Ovary (tissue), 9 donors: ENCODE measurements around the gene FSTL3. TPM values are rescaled to one million over a fixed set of nuclear protein-coding genes. Genes with fewer than 3 reads are reported as not detected.
A peak's percentile ranks its signal among the peaks of the same experiment; 100 is the strongest.

Experiments used
- DNase-seq, 5 donors: peaks; one replicate each; pipeline ENCODE4 v3.0.0-alpha.2; 2019 to 2020
- H3K27ac ChIP-seq, 2 donors: fragments of 200-600 bp; one replicate each; pipeline versions ENCODE4 v1.5.1 to v1.8.0; 2019 to 2022
- H3K27me3 ChIP-seq: fragments of 200-600 bp; one replicate; pipeline ENCODE4 v1.8.0; 2022
- H3K36me3 ChIP-seq: fragments of 200-600 bp; sonication (generic); one replicate; pipeline ENCODE4 v1.5.1; 2019
- H3K4me1 ChIP-seq: one replicate; pipeline ENCODE4 v1.8.1; 2013; ENCODE audit warnings: mild to moderate bottlenecking, moderate library complexity; ENCODE audit not compliant: insufficient read depth
- H3K4me3 ChIP-seq: fragments of 200-600 bp; sonication (generic); one replicate; pipeline ENCODE4 v1.5.1; 2017
- H3K9me3 ChIP-seq, 2 donors: fragments of 200-600 bp in 1 of 2; sonication (generic) in 1 of 2; one replicate each; pipeline versions ENCODE4 v1.5.1 to v1.8.1; 2013 to 2019; ENCODE audit warnings: mild to moderate bottlenecking in 1 of 2, moderate library complexity in 1 of 2
- EP300 ChIP-seq: sonication (generic); formaldehyde crosslinking; IDR thresholded peaks from one replicate; pipeline ENCODE4 v1.6.1; 2017; ENCODE audit warnings: antibody characterized with exemption
- POLR2A ChIP-seq: fragments of 450-650 bp; IDR thresholded peaks from one replicate; pipeline ENCODE4 v1.6.1; 2017; ENCODE audit warnings: antibody characterized with exemption, mild to moderate bottlenecking, moderate library complexity
- WGBS, 3 donors: extraction: QIAGEN DNeasy Blood & Tissue Kit in 1 of 3; methylation state at CpG; one replicate each; pipeline versions ENCODE4 v1.1.5 to v1.1.7; 2013 to 2017; 5-methylcytosine and 5-hydroxymethylcytosine counted together
- intact Hi-C, 4 donors: fragments of 100-400 bp; cut with DNase I; formaldehyde crosslinking; loops; one replicate each; pipeline versions ENCODE4 v1.11.0 to v1.15.1; 2022 to 2023
- polyA plus RNA-seq, 2 donors: library from polyadenylated mRNA; stranded (reverse); fragments of 200-250 nt in 1 of 2; fragments of 350-450 nt in 1 of 2; fragmentation: Illumina TruSeq in 1 of 2; extraction: RNeasy Lipid Tissue Mini Kit (QIAGEN cat#74804) in 1 of 2; gene quantifications; one replicate each; pipeline ENCODE4 v1.2.3, GENCODE V29; 2013 to 2014
- total RNA-seq, 7 donors: library from RNA; depleted of rRNA in 2 of 7; stranded (reverse); fragments of >200 nt in 2 of 7; fragmentation: NEBNext Ultra II Directional in 3 of 7; extraction: Animal tissue kit (Norgen Biotek cat#: 25700) in 3 of 7; gene quantifications; one replicate each; pipeline versions ENCODE4 v1.1.0 to v1.2.4, GENCODE V29; 2016 to 2023
- TF ChIP-seq, protein P1 (sequence below), 3 donors: fragments of 450-650 bp in 2 of 3; fragments of 200-600 bp in 1 of 3; IDR thresholded peaks; one replicate each; pipeline versions ENCODE4 v1.5.1 to v1.8.0; 2016 to 2022; ENCODE audit warnings: antibody characterized with exemption in 3 of 3, mild to moderate bottlenecking in 1 of 3
- donor health status: DM: no; HTN: no; CAD: no; lungs with moderate emphysema.
- donor health status: DM: no; HTN: no; CAD: no.
- donor health status: Bipolar disorder and iron deficiency.
- donor health status: DM: yes; HTN: yes; CAD: no.
- donor health status: DM: no; HTN: no; CAD: no.
- donor health status: DM: yes; HTN: yes; CAD: no.

FSTL3 gene
- total and polyA plus RNA-seq, 9 donors: 16.9 to 141 (median 39.9) TPM

- Histone ChIP-seq H3K27ac (no peak overlapping the region), H3K27me3 (no peaks in the 10 kb centered on the region), H3K36me3 (no peaks in the 10 kb centered on the region), H3K9me3 (no peaks in the 10 kb centered on the region), H3K4me3 (no peak overlapping the region), H3K4me1 (no peaks in the 10 kb centered on the region)
- intact Hi-C loops: loop anchor here in 2 of 4 donors (5.0 kb wide), 2 partner anchors 64 to 69 kb away; partner anchors contain the start of gene RNF126 (in 1 of the 2)
- 87 to 93% (median 93%) methylated on average over 15 to 16 of the region's 16 CpGs for WGBS, 3 donors
- DNase-seq: peak in 1 of 5 donors; percentile 8
- TF ChIP-seq POLR2A (no peak), EP300 (no peak)
- TF ChIP-seq, protein P1, sequence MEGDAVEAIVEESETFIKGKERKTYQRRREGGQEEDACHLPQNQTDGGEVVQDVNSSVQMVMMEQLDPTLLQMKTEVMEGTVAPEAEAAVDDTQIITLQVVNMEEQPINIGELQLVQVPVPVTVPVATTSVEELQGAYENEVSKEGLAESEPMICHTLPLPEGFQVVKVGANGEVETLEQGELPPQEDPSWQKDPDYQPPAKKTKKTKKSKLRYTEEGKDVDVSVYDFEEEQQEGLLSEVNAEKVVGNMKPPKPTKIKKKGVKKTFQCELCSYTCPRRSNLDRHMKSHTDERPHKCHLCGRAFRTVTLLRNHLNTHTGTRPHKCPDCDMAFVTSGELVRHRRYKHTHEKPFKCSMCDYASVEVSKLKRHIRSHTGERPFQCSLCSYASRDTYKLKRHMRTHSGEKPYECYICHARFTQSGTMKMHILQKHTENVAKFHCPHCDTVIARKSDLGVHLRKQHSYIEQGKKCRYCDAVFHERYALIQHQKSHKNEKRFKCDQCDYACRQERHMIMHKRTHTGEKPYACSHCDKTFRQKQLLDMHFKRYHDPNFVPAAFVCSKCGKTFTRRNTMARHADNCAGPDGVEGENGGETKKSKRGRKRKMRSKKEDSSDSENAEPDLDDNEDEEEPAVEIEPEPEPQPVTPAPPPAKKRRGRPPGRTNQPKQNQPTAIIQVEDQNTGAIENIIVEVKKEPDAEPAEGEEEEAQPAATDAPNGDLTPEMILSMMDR (IDR thresholded peaks at IDR 0.05): no peak
Observed at GRCh38 chr19:731000-731399, 54.8 kb downstream of the FSTL3 start.

DNA sequence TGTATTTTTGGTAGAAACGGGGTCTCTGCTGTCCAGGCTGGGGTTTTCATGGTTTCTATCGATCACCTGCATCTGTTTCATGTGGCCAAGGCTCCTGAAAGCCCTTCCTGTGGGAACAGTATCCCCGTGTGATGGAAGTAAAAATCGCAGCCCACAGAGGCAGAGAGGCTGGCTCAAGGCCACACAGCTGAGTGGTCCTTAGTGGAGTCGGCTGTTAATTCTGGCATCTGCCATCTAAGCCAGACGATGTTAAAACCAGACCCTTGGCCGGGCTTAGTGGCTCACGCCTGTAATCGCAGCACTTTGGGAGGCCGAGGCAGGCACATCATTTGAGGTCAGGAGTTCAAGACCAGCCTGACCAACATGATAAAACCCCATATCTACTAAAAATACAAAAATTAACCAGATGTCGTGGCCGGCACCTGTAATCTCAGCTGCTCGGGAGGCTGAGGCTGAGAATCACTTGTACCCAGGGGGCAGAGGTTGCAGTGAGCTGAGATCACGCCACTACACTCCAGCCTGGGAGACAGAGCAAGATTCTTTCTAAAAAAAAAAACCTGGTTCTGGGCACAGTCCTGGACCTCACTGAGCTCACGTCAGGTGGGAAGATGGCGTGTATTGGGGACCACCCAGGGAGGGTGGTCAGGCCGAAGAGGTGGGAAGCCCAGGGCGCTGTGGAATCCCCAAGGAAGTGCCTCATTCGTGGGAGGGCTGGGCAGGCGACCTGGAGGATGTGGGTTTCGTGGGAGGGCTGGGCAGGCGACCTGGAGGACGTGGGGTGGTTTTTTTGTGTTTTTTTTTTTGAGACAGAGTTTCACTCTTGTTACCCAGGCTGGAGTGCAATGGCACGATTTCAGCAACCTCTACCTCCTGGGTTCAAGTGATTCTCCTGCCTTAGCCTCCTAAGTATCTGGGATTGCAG, 56.2 kb downstream of the FSTL3 start:
- intact Hi-C loops: loop anchor here in 2 of 4 donors (5.0 kb wide), 2 partner anchors 65 to 70 kb away; partner anchors contain the start of gene RNF126 (in 1 of the 2)
- Histone ChIP-seq H3K9me3 (no peaks in the 10 kb centered on the region), H3K27me3 (no peaks in the 10 kb centered on the region), H3K27ac (no peak overlapping the region), H3K4me3 (no peak overlapping the region), H3K4me1 (no peaks in the 10 kb centered on the region), H3K36me3 (no peaks in the 10 kb centered on the region)
- WGBS, 3 donors: 69 to 74% (median 72%) methylated on average over 24 of the region's 24 CpGs
- no peak for TF ChIP-seq POLR2A
- no peak for TF ChIP-seq EP300
- TF ChIP-seq, protein P1 (IDR thresholded peaks at IDR 0.05): no peak
- DNase-seq: no peak

Other genes with a start within 250 kb of the FSTL3 start
- gene SHC2, start 215.4 kb upstream of the FSTL3 start, total RNA-seq: 10 to 100 TPM in 6 of 7 donors, 1 to 10 TPM in 1; 3.6 to 40.7 (median 23.0) TPM
- 10 to 100 TPM in 1 of 2 donors, under 1 TPM in 1; 0.62 to 15.4 TPM for gene SHC2, start 215.4 kb upstream of the FSTL3 start, polyA plus RNA-seq
- under 1 TPM in 6 of 7 donors, not detected in 1; 0.11 to 0.90 (median 0.41) TPM for gene MADCAM1, start 179.9 kb upstream of the FSTL3 start, total RNA-seq
- under 1 TPM in 1 of 2 donors, not detected in 1; 0.42 TPM for gene MADCAM1, start 179.9 kb upstream of the FSTL3 start, polyA plus RNA-seq
- 10 to 100 TPM; 18.6 to 93.3 (median 27.4) TPM for gene TPGS1, start 168.9 kb upstream of the FSTL3 start, total RNA-seq
- gene TPGS1, start 168.9 kb upstream of the FSTL3 start, polyA plus RNA-seq: 10 to 100 TPM in 1 of 2 donors, under 1 TPM in 1; 0.12 to 24.7 TPM
- 10 to 100 TPM; 45.6 to 78.9 (median 56.1) TPM for gene CDC34, start 144.6 kb upstream of the FSTL3 start, total RNA-seq
- gene CDC34, start 144.6 kb upstream of the FSTL3 start, polyA plus RNA-seq: 10 to 100 TPM; 13.2 to 59.7 TPM
- gene GZMM, start 132.3 kb upstream of the FSTL3 start, total RNA-seq: 1 to 10 TPM in 1 of 7 donors, under 1 TPM in 5, not detected in 1; 0.31 to 1.7 (median 0.56) TPM
- under 1 TPM in 1 of 2 donors, not detected in 1; 0.48 TPM for gene GZMM, start 132.3 kb upstream of the FSTL3 start, polyA plus RNA-seq
- 100 to 1,000 TPM; 225 to 484 (median 324) TPM for gene BSG, start 103.8 kb upstream of the FSTL3 start, total RNA-seq
- gene BSG, start 103.8 kb upstream of the FSTL3 start, polyA plus RNA-seq: 100 to 1,000 TPM; 111 to 290 TPM
- under 1 TPM in 3 of 7 donors, not detected in 4; 0.07 to 0.23 (median 0.10) TPM for gene HCN2, start 86.5 kb upstream of the FSTL3 start, total RNA-seq
- under 1 TPM in 1 of 2 donors, not detected in 1; 0.13 TPM for gene HCN2, start 86.5 kb upstream of the FSTL3 start, polyA plus RNA-seq
- gene POLRMT, start 42.9 kb upstream of the FSTL3 start, total RNA-seq: 10 to 100 TPM; 19.9 to 52.3 (median 43.9) TPM
- gene POLRMT, start 42.9 kb upstream of the FSTL3 start, polyA plus RNA-seq: 10 to 100 TPM; 13.5 to 39.6 TPM
- gene FGF22, start 36.5 kb upstream of the FSTL3 start, total RNA-seq: 1 to 10 TPM in 6 of 7 donors, under 1 TPM in 1; 0.23 to 4.4 (median 2.2) TPM
- gene FGF22, start 36.5 kb upstream of the FSTL3 start, polyA plus RNA-seq: 1 to 10 TPM in 1 of 2 donors, not detected in 1; 4.2 TPM
- gene RNF126, start 13.2 kb upstream of the FSTL3 start, total RNA-seq: 10 to 100 TPM; 26.6 to 52.2 (median 34.5) TPM
- gene RNF126, start 13.2 kb upstream of the FSTL3 start, polyA plus RNA-seq: 10 to 100 TPM in 1 of 2 donors, 1 to 10 TPM in 1; 1.5 to 29.4 TPM
- gene PRSS57, start 19.1 kb downstream of the FSTL3 start, total RNA-seq: under 1 TPM in 1 of 7 donors, not detected in 6; 0.33 TPM
- under 1 TPM in 1 of 2 donors, not detected in 1; 0.07 TPM for gene PRSS57, start 19.1 kb downstream of the FSTL3 start, polyA plus RNA-seq
- 100 to 1,000 TPM in 5 of 7 donors, 10 to 100 TPM in 2; 36.1 to 169 (median 126) TPM for gene PALM, start 32.5 kb downstream of the FSTL3 start, total RNA-seq
- 10 to 100 TPM in 1 of 2 donors, 1 to 10 TPM in 1; 2.9 to 66.9 TPM for gene PALM, start 32.5 kb downstream of the FSTL3 start, polyA plus RNA-seq
- gene MISP, start 74.7 kb downstream of the FSTL3 start, total RNA-seq: 10 to 100 TPM in 1 of 7 donors, 1 to 10 TPM in 3, under 1 TPM in 3; 0.08 to 44.0 (median 1.4) TPM
- gene MISP, start 74.7 kb downstream of the FSTL3 start, polyA plus RNA-seq: under 1 TPM; 0.12 to 0.19 TPM
- 100 to 1,000 TPM in 6 of 7 donors, 10 to 100 TPM in 1; 73.4 to 312 (median 233) TPM for gene PTBP1, start 121.1 kb downstream of the FSTL3 start, total RNA-seq
- gene PTBP1, start 121.1 kb downstream of the FSTL3 start, polyA plus RNA-seq: 100 to 1,000 TPM in 1 of 2 donors, 10 to 100 TPM in 1; 94.4 to 112 TPM
- 10 to 100 TPM in 1 of 7 donors, 1 to 10 TPM in 1, under 1 TPM in 3, not detected in 2; 0.36 to 11.4 (median 0.80) TPM for gene PLPPR3, start 145.6 kb downstream of the FSTL3 start, total RNA-seq
- gene PLPPR3, start 145.6 kb downstream of the FSTL3 start, polyA plus RNA-seq: under 1 TPM; 0.18 to 0.24 TPM
- 1 to 10 TPM in 1 of 7 donors, not detected in 6; 1.0 TPM for gene AZU1, start 151.4 kb downstream of the FSTL3 start, total RNA-seq
- gene AZU1, start 151.4 kb downstream of the FSTL3 start, polyA plus RNA-seq: under 1 TPM in 1 of 2 donors, not detected in 1; 0.11 TPM
- gene PRTN3, start 164.6 kb downstream of the FSTL3 start, total RNA-seq: under 1 TPM in 1 of 7 donors, not detected in 6; 0.41 TPM
- not detected for gene PRTN3, start 164.6 kb downstream of the FSTL3 start, polyA plus RNA-seq
- under 1 TPM in 3 of 7 donors, not detected in 4; 0.27 to 0.72 (median 0.34) TPM for gene ELANE, start 175.9 kb downstream of the FSTL3 start, total RNA-seq
- gene ELANE, start 175.9 kb downstream of the FSTL3 start, polyA plus RNA-seq: under 1 TPM in 1 of 2 donors, not detected in 1; 0.59 TPM
- 100 to 1,000 TPM in 2 of 7 donors, 10 to 100 TPM in 3, 1 to 10 TPM in 2; 3.8 to 287 (median 25.3) TPM for gene CFD, start 183.3 kb downstream of the FSTL3 start, total RNA-seq
- gene CFD, start 183.3 kb downstream of the FSTL3 start, polyA plus RNA-seq: 100 to 1,000 TPM in 1 of 2 donors, 10 to 100 TPM in 1; 39.2 to 335 TPM
- gene MED16, start 216.8 kb downstream of the FSTL3 start, total RNA-seq: 10 to 100 TPM; 33.1 to 75.4 (median 59.3) TPM
- gene MED16, start 216.8 kb downstream of the FSTL3 start, polyA plus RNA-seq: 10 to 100 TPM in 1 of 2 donors, under 1 TPM in 1; 0.62 to 42.9 TPM
- gene RNU6-9, start 217.1 kb downstream of the FSTL3 start, total RNA-seq: not detected
- gene RNU6-9, start 217.1 kb downstream of the FSTL3 start, polyA plus RNA-seq: not detected
- 10 to 100 TPM; 13.1 to 43.0 (median 31.2) TPM for gene R3HDM4, start 236.8 kb downstream of the FSTL3 start, total RNA-seq
- 10 to 100 TPM in 1 of 2 donors, 1 to 10 TPM in 1; 8.7 to 29.5 TPM for gene R3HDM4, start 236.8 kb downstream of the FSTL3 start, polyA plus RNA-seq
- under 1 TPM in 2 of 7 donors, not detected in 5; 0.28 to 0.90 TPM for gene KISS1R, start 240.9 kb downstream of the FSTL3 start, total RNA-seq
- gene KISS1R, start 240.9 kb downstream of the FSTL3 start, polyA plus RNA-seq: not detected
- 1 to 10 TPM; 2.1 to 8.1 (median 5.2) TPM for gene ARID3A, start 249.6 kb downstream of the FSTL3 start, total RNA-seq
- gene ARID3A, start 249.6 kb downstream of the FSTL3 start, polyA plus RNA-seq: 1 to 10 TPM; 1.1 to 1.6 TPM